ENCODE data around the gene CNTNAP4.

DNA sequence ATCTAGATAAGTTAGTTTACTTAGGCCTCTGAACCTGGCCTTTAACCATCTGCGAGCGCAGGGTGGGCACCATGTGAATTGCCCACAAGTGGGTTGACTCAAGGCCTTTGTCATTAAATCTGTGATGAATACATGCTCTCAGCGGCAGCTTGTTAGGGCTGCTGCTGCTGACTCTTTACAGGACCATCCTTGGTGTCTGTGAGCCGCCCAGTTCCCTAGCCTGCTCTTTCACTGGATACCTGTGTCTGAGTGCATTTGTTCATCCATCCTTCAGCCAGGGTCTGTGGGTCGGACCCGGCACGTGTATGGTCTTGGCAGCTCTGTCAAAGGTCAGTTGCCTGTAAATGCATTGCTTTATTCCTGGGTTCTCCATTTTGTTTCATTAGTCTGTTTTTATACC, 321.3 kb downstream of the CNTNAP4 start:
- TF ChIP-seq, protein P1, sequence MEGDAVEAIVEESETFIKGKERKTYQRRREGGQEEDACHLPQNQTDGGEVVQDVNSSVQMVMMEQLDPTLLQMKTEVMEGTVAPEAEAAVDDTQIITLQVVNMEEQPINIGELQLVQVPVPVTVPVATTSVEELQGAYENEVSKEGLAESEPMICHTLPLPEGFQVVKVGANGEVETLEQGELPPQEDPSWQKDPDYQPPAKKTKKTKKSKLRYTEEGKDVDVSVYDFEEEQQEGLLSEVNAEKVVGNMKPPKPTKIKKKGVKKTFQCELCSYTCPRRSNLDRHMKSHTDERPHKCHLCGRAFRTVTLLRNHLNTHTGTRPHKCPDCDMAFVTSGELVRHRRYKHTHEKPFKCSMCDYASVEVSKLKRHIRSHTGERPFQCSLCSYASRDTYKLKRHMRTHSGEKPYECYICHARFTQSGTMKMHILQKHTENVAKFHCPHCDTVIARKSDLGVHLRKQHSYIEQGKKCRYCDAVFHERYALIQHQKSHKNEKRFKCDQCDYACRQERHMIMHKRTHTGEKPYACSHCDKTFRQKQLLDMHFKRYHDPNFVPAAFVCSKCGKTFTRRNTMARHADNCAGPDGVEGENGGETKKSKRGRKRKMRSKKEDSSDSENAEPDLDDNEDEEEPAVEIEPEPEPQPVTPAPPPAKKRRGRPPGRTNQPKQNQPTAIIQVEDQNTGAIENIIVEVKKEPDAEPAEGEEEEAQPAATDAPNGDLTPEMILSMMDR (IDR thresholded peaks at IDR 0.05): no peak
- TF ChIP-seq POLR2A (IDR thresholded peaks at IDR 0.05): no peak

All from adrenal gland (tissue), 5 donors.